ENCODE data around the gene CPVL. TPM values are rescaled to one million over a fixed set of nuclear protein-coding genes. Genes with fewer than 3 reads are reported as not detected.

Gene CPVL
- total RNA-seq, 1 experiment from 2014 or later = 72.3 TPM

DNA sequence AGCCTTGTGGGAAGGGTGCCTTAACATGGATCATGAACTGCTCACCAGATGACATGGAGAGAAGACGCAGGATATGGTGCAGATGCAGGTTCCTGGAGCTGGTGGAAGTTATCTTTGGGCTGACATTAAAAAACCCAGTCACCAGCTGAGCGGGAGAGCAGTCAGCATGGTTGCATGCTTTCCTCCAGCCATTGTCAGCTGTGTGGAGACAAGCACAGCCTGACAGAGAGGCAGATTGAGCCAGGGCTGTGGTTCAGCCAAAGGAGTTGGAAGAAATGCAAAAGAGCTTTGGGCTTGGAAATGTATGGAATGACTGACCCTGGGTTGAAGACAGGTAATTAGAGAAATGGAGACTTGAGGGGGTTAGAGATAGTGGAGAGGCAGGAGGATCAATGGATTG is 79.7 kb downstream of the CPVL start:
- no peaks in the 10 kb centered on the region for H3K27me3 ChIP-seq (replicated peaks; ENCODE audit: insufficient read depth, low read depth, low read length, poor library complexity)
- ChIA-PET POLR2A (ENCODE audit: low non-redundant PET) (no interaction called here), CTCF (no interaction called here)
- no peak for DNase-seq (ENCODE audit: low spot score)
- TF ChIP-seq EZH2 (IDR thresholded peaks at IDR 0.05; ENCODE audit: borderline replicate concordance, low read depth, low read length, poor library complexity, severe bottlenecking) = no peak
- TF ChIP-seq, protein P1, sequence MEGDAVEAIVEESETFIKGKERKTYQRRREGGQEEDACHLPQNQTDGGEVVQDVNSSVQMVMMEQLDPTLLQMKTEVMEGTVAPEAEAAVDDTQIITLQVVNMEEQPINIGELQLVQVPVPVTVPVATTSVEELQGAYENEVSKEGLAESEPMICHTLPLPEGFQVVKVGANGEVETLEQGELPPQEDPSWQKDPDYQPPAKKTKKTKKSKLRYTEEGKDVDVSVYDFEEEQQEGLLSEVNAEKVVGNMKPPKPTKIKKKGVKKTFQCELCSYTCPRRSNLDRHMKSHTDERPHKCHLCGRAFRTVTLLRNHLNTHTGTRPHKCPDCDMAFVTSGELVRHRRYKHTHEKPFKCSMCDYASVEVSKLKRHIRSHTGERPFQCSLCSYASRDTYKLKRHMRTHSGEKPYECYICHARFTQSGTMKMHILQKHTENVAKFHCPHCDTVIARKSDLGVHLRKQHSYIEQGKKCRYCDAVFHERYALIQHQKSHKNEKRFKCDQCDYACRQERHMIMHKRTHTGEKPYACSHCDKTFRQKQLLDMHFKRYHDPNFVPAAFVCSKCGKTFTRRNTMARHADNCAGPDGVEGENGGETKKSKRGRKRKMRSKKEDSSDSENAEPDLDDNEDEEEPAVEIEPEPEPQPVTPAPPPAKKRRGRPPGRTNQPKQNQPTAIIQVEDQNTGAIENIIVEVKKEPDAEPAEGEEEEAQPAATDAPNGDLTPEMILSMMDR (conservative IDR thresholded peaks at IDR 0.05; ENCODE audit: low read depth, low read length) = no peak
- peaks cover 15% of the 10 kb centered on the region for H3K4me1 ChIP-seq (ENCODE audit: insufficient read depth, low read length, poor library complexity, severe bottlenecking)
- BruUV-seq (replicated peaks) = no TSS peak
- no peak overlapping the region for H3K4me3 ChIP-seq (ENCODE audit: low read depth, low read length, poor library complexity, severe bottlenecking)
- H3K9me3 ChIP-seq (ENCODE audit: low read depth, low read length, poor library complexity, severe bottlenecking) = no peaks in the 10 kb centered on the region
- intact Hi-C loops (cut with micrococcal nuclease; ENCODE audit: unreplicated experiment) = no loop called here
- H3K27ac ChIP-seq (ENCODE audit: low read depth, low read length, poor library complexity, severe bottlenecking) = no peak overlapping the region
- no peaks in the 10 kb centered on the region for H3K36me3 ChIP-seq (ENCODE audit: insufficient read depth, low read length, poor library complexity, severe bottlenecking)

DNA sequence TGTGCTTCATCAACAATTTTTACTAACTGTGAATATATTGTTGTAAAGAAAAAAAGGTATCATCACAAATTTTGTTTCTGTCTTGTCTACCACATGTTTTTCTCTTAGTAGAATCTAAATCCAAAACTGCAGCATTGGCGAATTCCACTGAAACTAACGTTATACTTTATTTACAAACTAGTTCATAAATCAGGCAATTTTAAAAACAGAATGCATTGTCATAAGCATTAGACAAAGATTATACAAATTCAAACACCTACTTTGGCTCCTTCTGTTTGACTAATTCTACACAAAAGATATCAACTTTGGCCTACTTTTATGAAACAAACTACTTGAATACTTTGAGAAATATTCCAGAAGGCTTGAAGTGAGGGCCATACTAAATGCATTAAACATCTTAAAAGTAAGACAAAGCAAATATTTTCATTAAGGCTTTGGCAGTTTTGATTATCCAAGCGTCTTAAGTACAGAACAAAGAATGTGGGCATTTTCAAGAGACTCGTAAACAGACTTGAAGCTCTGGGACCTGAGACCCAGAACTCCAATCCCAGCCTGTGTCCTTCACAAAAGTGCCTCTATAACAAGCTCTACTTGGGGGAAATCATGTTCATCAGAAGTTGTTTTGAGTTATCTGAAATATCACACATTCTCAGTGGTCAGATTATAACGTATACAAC is 81.0 kb downstream of the CPVL start:
- Histone ChIP-seq H3K4me1 (ENCODE audit: insufficient read depth, low read length, poor library complexity, severe bottlenecking) (peaks cover 15% of the 10 kb centered on the region), H3K9me3 (ENCODE audit: low read depth, low read length, poor library complexity, severe bottlenecking) (no peaks in the 10 kb centered on the region), H3K27me3 (replicated peaks; ENCODE audit: insufficient read depth, low read depth, low read length, poor library complexity) (no peaks in the 10 kb centered on the region), H3K27ac (ENCODE audit: low read depth, low read length, poor library complexity, severe bottlenecking) (no peak overlapping the region), H3K4me3 (ENCODE audit: low read depth, low read length, poor library complexity, severe bottlenecking) (no peak overlapping the region), H3K36me3 (ENCODE audit: insufficient read depth, low read length, poor library complexity, severe bottlenecking) (no peaks in the 10 kb centered on the region)
- CTCF ChIA-PET = no interaction called here
- no TSS peak for BruUV-seq (replicated peaks)
- TF ChIP-seq, protein P1 (conservative IDR thresholded peaks at IDR 0.05; ENCODE audit: low read depth, low read length) = no peak
- no peak for TF ChIP-seq EZH2 (IDR thresholded peaks at IDR 0.05; ENCODE audit: borderline replicate concordance, low read depth, low read length, poor library complexity, severe bottlenecking)
- POLR2A ChIA-PET (ENCODE audit: low non-redundant PET) = no interaction called here
- intact Hi-C loops (cut with micrococcal nuclease; ENCODE audit: unreplicated experiment) = no loop called here
- DNase-seq (ENCODE audit: low spot score) = no peak

DNA sequence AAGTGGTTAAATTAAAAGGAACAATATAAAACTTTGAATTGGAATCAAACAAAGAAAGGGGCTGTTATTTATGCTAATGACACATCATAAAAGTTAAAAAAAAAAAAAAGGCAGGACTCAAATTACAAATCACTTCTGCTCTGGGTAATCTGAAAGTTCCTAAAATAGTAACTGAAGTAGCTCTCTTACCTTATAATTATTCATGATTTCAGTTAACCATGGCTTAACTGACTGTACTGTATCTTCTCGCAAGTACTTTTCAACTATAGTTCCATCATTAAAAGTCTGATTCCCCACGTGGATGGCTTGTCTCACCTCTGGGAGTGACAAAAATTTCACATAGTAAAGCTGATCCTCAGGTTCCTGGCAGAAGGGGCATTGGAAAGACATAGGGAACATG is 82.5 kb downstream of the CPVL start:
- H3K4me3 ChIP-seq (ENCODE audit: low read depth, low read length, poor library complexity, severe bottlenecking) = no peak overlapping the region
- H3K9me3 ChIP-seq (ENCODE audit: low read depth, low read length, poor library complexity, severe bottlenecking) = peaks cover 3% of the 10 kb centered on the region
- H3K36me3 ChIP-seq (ENCODE audit: insufficient read depth, low read length, poor library complexity, severe bottlenecking) = no peaks in the 10 kb centered on the region
- POLR2A ChIA-PET (ENCODE audit: low non-redundant PET) = no interaction called here
- CTCF ChIA-PET = no interaction called here
- H3K4me1 ChIP-seq (ENCODE audit: insufficient read depth, low read length, poor library complexity, severe bottlenecking) = peaks cover 15% of the 10 kb centered on the region
- BruUV-seq (replicated peaks) = no TSS peak
- peak; percentile 41 for DNase-seq (ENCODE audit: low spot score)
- no peak for TF ChIP-seq EZH2 (IDR thresholded peaks at IDR 0.05; ENCODE audit: borderline replicate concordance, low read depth, low read length, poor library complexity, severe bottlenecking)
- TF ChIP-seq, protein P1 (conservative IDR thresholded peaks at IDR 0.05; ENCODE audit: low read depth, low read length) = no peak
- H3K27ac ChIP-seq (ENCODE audit: low read depth, low read length, poor library complexity, severe bottlenecking) = peak overlapping the region; percentile 14
- intact Hi-C loops (cut with micrococcal nuclease; ENCODE audit: unreplicated experiment) = no loop called here
- no peaks in the 10 kb centered on the region for H3K27me3 ChIP-seq (replicated peaks; ENCODE audit: insufficient read depth, low read depth, low read length, poor library complexity)
